Ectodermal cell (in vitro differentiated cells): ENCODE data around the gene PKDCC.

Experiments used
- H3K27ac ChIP-seq: 2 replicates; pipeline ENCODE4 v1.7.0; 2013; ENCODE audit warnings: mild to moderate bottlenecking, low read depth, low read length; ENCODE audit not compliant: insufficient read depth, poor library complexity, severe bottlenecking
- H3K27me3 ChIP-seq: 2 replicates; pipeline ENCODE4 v1.7.0; 2013; ENCODE audit warnings: mild to moderate bottlenecking, low read length; ENCODE audit not compliant: insufficient read depth, control insufficient read depth, poor library complexity, severe bottlenecking
- H3K36me3 ChIP-seq: one replicate; pipeline ENCODE4 v1.7.0; 2013; ENCODE audit warnings: low read length; ENCODE audit not compliant: control insufficient read depth, insufficient read depth
- H3K4me1 ChIP-seq: one replicate; pipeline ENCODE4 v1.7.0; 2013; ENCODE audit warnings: low read length; ENCODE audit not compliant: control insufficient read depth, insufficient read depth
- H3K4me3 ChIP-seq: 2 replicates; pipeline ENCODE4 v1.7.0; 2013; ENCODE audit warnings: low read depth, low read length, control low read depth; ENCODE audit not compliant: insufficient read depth
- H3K9me3 ChIP-seq: 2 replicates; pipeline ENCODE4 v1.7.0; 2013; ENCODE audit warnings: mild to moderate bottlenecking, low read length, moderate library complexity; ENCODE audit not compliant: control insufficient read depth
- WGBS, 2 experiments: methylation state at CpG; one replicate each; pipeline ENCODE4 v1.1.7; 2013; ENCODE audit warnings: missing lambda C conversion rate in 2 of 2; 5-methylcytosine and 5-hydroxymethylcytosine counted together

PKDCC gene

GRCh38 chr2:42087137-42087856, 39.5 kb downstream of the PKDCC start:
- H3K27me3 ChIP-seq = peaks cover 4% of the 10 kb centered on the region
- no peak overlapping the region for H3K4me3 ChIP-seq
- H3K9me3 ChIP-seq = no peaks in the 10 kb centered on the region
- H3K4me1 ChIP-seq = no peaks in the 10 kb centered on the region
- H3K27ac ChIP-seq = no peak overlapping the region
- 32 to 59% methylated on average over 2 to 3 of the region's 3 CpGs for WGBS, 2 experiments
- H3K36me3 ChIP-seq = no peaks in the 10 kb centered on the region

DNA sequence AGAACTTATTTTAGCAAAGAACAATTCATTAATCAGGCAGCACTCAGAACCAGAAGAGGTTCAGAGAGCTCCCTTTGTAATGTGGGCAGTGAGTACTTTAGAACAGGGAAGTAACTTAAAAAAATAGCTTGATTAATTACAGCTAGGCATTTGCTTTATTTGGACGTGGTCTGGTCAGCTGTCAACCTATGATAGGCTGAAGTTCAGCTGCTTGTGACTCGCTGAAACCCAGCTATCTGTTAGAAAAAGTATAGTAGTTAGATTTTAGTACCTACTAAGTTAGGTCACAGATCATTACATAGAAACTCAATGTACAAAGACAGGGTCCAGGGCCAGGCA, 40.0 kb downstream of the PKDCC start:
- 89 to 92% methylated on average over 2 of the region's 2 CpGs for WGBS, 2 experiments
- no peaks in the 10 kb centered on the region for H3K4me1 ChIP-seq
- peaks cover 4% of the 10 kb centered on the region for H3K27me3 ChIP-seq
- no peak overlapping the region for H3K4me3 ChIP-seq
- H3K36me3 ChIP-seq = no peaks in the 10 kb centered on the region
- H3K9me3 ChIP-seq = no peaks in the 10 kb centered on the region
- H3K27ac ChIP-seq = no peak overlapping the region

DNA sequence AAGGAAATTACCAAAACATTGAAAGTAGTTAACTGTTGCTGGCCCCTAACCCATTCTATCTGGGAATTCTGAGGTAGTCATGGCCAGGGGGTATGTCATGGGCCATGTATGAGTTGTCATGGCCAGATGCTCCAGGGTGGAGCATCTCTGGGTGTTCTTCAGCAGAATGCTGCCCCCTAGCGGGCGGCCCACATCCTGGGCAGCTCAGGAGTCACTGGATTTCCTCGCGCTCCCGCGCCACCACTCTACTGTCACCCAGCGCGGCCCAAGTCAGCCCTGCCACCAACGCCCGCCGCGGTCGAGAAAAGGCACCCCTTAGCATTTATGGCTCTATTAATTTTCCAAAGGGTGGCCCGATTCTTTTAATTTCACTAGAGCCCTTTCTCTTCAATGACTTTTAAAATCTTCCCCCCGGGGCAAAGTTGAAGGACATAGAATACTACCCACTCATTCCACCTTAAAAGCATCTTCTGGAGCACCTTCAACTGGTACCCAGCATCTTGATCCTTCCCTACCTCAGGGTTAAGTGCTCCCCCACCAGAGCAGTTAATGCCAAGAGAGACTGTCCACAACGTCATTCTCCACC, 41.6 kb downstream of the PKDCC start:
- H3K4me1 ChIP-seq = no peaks in the 10 kb centered on the region
- H3K4me3 ChIP-seq = no peak overlapping the region
- no peak overlapping the region for H3K27ac ChIP-seq
- H3K27me3 ChIP-seq = peaks cover 4% of the 10 kb centered on the region
- no peaks in the 10 kb centered on the region for H3K36me3 ChIP-seq
- H3K9me3 ChIP-seq = no peaks in the 10 kb centered on the region
- 56 to 64% methylated on average over 16 of the region's 16 CpGs for WGBS, 2 experiments

GRCh38 chr2:42090216-42090615, 42.4 kb downstream of the PKDCC start:
- WGBS, 2 experiments = 96% methylated on average over 5 of the region's 5 CpGs
- H3K27me3 ChIP-seq = peaks cover 4% of the 10 kb centered on the region
- H3K4me1 ChIP-seq = no peaks in the 10 kb centered on the region
- no peaks in the 10 kb centered on the region for H3K9me3 ChIP-seq
- H3K36me3 ChIP-seq = no peaks in the 10 kb centered on the region
- no peak overlapping the region for H3K4me3 ChIP-seq
- no peak overlapping the region for H3K27ac ChIP-seq

- Histone ChIP-seq H3K4me3 (no peak overlapping the region), H3K27me3 (peaks cover 4% of the 10 kb centered on the region), H3K36me3 (no peaks in the 10 kb centered on the region), H3K9me3 (no peaks in the 10 kb centered on the region), H3K4me1 (no peaks in the 10 kb centered on the region), H3K27ac (no peak overlapping the region)
- WGBS, 2 experiments = 89 to 94% methylated on average over 3 of the region's 3 CpGs
Measured at GRCh38 chr2:42091671-42092070, 43.9 kb downstream of the PKDCC start.

DNA sequence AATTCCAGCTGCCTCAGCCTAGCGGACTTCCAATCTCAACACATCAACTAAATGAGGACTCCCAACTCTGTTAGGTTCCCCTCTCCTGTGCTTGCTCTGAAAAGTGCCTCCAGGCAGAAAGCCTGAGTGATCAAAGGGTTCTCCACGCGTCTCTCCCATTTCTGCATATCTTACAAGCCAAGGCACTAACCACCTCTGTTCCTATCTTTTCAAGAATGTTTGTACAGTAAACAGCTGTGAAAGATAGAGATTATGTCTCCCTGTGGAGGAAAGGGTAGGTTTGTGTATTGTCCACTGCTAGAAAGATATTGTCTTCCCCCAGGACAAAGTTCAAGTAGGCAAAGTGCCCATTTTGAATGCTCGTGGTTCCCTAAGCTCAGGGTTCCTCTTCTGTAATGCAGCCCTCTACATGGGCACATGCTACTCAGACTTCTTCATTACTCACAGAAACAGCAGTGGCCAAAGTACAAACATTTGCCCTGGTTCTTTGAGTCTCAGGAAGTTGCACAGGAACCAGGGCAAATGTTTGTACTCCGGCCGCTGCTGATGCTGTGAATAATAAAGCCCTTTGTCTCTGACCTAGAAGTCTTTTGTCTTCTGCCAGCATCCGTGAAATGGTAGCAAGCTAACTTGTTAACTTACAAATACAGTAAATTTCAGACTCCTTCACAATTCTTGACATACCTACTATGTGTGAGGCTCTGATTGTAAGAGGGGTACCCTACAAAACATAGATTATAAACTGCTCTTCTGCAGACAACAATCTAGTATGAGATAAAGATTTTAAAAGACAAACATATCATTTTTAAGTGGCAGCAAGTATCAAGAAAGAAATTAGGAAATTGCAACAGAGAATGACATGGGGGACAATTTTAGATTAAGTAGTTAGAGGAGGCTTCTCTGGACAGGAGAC, 44.5 kb downstream of the PKDCC start:
- no peak overlapping the region for H3K27ac ChIP-seq
- no peaks in the 10 kb centered on the region for H3K9me3 ChIP-seq

DNA sequence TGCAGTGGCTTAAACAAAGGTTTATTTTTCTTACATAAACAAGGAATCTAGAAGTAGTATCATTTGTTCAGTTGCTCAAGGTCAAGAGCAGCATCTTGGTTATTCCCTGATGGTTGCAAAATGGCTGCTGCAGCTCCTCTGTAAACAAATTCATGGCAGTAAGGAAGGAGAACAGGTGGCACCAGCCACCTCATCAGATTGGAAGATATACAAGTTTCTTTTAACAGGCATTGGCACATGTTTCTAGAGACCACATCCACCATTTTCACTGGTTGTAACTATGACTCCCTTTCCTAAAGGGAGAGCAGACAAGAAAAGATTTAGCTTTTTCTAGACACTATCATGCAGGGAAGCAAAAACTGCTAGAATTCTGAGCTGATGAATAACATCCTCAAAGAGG, 46.3 kb downstream of the PKDCC start:
- Histone ChIP-seq H3K4me3 (no peak overlapping the region), H3K27ac (no peak overlapping the region), H3K4me1 (no peaks in the 10 kb centered on the region), H3K36me3 (no peaks in the 10 kb centered on the region), H3K27me3 (no peaks in the 10 kb centered on the region), H3K9me3 (no peaks in the 10 kb centered on the region)

More for the DNA sequence above, 44.5 kb downstream of the PKDCC start:
- Histone ChIP-seq H3K36me3 (no peaks in the 10 kb centered on the region), H3K27me3 (no peaks in the 10 kb centered on the region), H3K4me3 (no peak overlapping the region), H3K4me1 (no peaks in the 10 kb centered on the region)
- WGBS, 2 experiments = 44 to 47% methylated on average over 7 of the region's 7 CpGs

DNA sequence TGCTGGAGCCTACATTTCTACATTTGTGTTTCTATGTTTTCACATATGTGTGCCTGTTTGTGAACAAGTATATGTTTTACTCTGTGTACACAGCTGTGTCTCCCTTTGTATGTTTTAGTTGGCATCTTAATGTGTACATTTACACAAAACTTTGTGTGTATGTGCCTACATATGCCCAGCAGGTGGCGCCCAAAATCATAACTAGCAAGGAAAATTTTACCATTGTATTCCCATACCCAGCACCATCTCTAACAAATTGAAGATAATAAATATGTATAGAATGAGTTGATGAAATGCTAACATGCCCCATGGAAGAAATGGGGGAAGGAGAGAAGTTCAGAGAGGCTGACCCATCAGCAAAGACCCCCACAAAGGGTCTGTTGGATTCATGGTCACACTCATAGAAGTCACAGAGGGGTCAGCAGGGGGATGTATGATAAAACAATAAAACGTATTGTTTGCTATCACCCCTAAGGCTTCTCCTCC, 48.1 kb downstream of the PKDCC start:
- Histone ChIP-seq H3K4me3 (no peak overlapping the region), H3K4me1 (no peaks in the 10 kb centered on the region), H3K36me3 (no peaks in the 10 kb centered on the region), H3K27ac (no peak overlapping the region), H3K9me3 (no peaks in the 10 kb centered on the region), H3K27me3 (peaks cover 5% of the 10 kb centered on the region)
- WGBS, 2 experiments = 42 to 91% methylated on average over 1 to 2 of the region's 2 CpGs

- Histone ChIP-seq H3K36me3 (no peaks in the 10 kb centered on the region), H3K4me1 (peaks cover 6% of the 10 kb centered on the region), H3K9me3 (no peaks in the 10 kb centered on the region), H3K27me3 (peaks cover 16% of the 10 kb centered on the region), H3K4me3 (no peak overlapping the region), H3K27ac (no peak overlapping the region)
- 87 to 89% methylated on average over 10 of the region's 10 CpGs for WGBS, 2 experiments
Measured at GRCh38 chr2:42096869-42097591, 49.2 kb downstream of the PKDCC start.
